Measurements from ENCODE around the gene AQP12A.

The AQP12A gene

GRCh38 chr2:240704651-240705050, 13.0 kb downstream of the AQP12A start:
- no peak overlapping the region for H3K4me3 ChIP-seq (replicated peaks; ENCODE audit: low read depth, low read length)
- no peak for DNase-seq (ENCODE audit: extremely low read depth, insufficient read length)
- no peaks in the 10 kb centered on the region; the same call in 1 of the 2 replicates for H3K27me3 ChIP-seq (replicated peaks; ENCODE audit: control insufficient read depth, insufficient read depth, low read length)
- TF ChIP-seq, protein P1, sequence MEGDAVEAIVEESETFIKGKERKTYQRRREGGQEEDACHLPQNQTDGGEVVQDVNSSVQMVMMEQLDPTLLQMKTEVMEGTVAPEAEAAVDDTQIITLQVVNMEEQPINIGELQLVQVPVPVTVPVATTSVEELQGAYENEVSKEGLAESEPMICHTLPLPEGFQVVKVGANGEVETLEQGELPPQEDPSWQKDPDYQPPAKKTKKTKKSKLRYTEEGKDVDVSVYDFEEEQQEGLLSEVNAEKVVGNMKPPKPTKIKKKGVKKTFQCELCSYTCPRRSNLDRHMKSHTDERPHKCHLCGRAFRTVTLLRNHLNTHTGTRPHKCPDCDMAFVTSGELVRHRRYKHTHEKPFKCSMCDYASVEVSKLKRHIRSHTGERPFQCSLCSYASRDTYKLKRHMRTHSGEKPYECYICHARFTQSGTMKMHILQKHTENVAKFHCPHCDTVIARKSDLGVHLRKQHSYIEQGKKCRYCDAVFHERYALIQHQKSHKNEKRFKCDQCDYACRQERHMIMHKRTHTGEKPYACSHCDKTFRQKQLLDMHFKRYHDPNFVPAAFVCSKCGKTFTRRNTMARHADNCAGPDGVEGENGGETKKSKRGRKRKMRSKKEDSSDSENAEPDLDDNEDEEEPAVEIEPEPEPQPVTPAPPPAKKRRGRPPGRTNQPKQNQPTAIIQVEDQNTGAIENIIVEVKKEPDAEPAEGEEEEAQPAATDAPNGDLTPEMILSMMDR (IDR thresholded peaks at IDR 0.05; ENCODE audit: insufficient read depth, low read length, poor library complexity, severe bottlenecking) = no peak
- no peaks in the 10 kb centered on the region for H3K36me3 ChIP-seq (ENCODE audit: control insufficient read depth, insufficient read depth, low read length)

GRCh38 chr2:240705204-240705791, 13.6 kb downstream of the AQP12A start:
- Histone ChIP-seq H3K27me3 (replicated peaks; ENCODE audit: control insufficient read depth, insufficient read depth, low read length) (peaks cover 2% of the 10 kb centered on the region; the same call in 1 of the 2 replicates), H3K4me3 (replicated peaks; ENCODE audit: low read depth, low read length) (no peak overlapping the region), H3K36me3 (ENCODE audit: control insufficient read depth, insufficient read depth, low read length) (no peaks in the 10 kb centered on the region)
- TF ChIP-seq, protein P1 (IDR thresholded peaks at IDR 0.05; ENCODE audit: insufficient read depth, low read length, poor library complexity, severe bottlenecking) = no peak
- DNase-seq (ENCODE audit: extremely low read depth, insufficient read length) = no peak

DNA sequence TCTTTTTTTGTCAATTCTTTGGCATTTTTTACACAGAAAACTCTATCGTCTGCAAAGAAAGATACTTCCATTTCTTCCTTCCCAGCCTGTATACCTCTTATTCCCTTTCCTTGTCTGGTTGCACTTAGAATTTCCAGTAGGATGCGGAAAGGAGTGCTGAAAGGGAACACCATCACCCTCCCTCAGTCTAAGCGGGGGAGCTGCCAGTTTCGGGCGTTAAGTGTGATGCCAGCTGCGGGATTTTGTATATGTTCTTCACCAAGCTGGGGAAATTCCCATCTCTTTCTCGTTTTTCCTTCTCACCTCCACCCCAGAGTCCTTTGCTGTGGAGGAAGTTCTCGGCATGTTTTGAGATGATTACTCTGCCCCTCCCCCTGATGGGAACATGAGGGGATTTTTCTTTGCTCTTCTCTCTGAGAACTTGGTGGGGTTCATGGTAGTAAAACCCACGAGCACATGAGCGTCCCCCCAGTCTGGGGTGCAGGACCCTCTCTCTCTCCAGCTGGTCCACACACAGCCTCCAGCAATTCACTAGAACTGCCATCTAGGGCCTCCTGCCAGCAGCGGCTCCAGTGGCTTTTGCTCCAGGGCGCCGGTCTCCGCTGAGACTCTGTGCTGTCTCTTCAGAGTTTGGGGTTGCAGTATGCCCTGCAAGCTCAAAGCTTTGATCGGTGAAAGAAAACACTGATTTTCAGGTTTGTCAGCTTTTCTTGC, 15.5 kb downstream of the AQP12A start:
- Histone ChIP-seq H3K4me3 (replicated peaks; ENCODE audit: low read depth, low read length) (no peak overlapping the region), H3K36me3 (ENCODE audit: control insufficient read depth, insufficient read depth, low read length) (no peaks in the 10 kb centered on the region), H3K27me3 (replicated peaks; ENCODE audit: control insufficient read depth, insufficient read depth, low read length) (peaks cover 2% of the 10 kb centered on the region; the same call in 1 of the 2 replicates)
- TF ChIP-seq, protein P1 (IDR thresholded peaks at IDR 0.05; ENCODE audit: insufficient read depth, low read length, poor library complexity, severe bottlenecking) = no peak
- DNase-seq (ENCODE audit: extremely low read depth, insufficient read length) = no peak

GRCh38 chr2:240707821-240708220, 16.2 kb downstream of the AQP12A start:
- DNase-seq (ENCODE audit: extremely low read depth, insufficient read length) = no peak
- TF ChIP-seq, protein P1 (IDR thresholded peaks at IDR 0.05; ENCODE audit: insufficient read depth, low read length, poor library complexity, severe bottlenecking) = no peak
- no peaks in the 10 kb centered on the region for H3K36me3 ChIP-seq (ENCODE audit: control insufficient read depth, insufficient read depth, low read length)
- H3K27me3 ChIP-seq (replicated peaks; ENCODE audit: control insufficient read depth, insufficient read depth, low read length) = peaks cover 2% of the 10 kb centered on the region; the same call in 1 of the 2 replicates
- no peak overlapping the region for H3K4me3 ChIP-seq (replicated peaks; ENCODE audit: low read depth, low read length)

GRCh38 chr2:240708457-240708856, 16.8 kb downstream of the AQP12A start:
- DNase-seq (ENCODE audit: extremely low read depth, insufficient read length) = no peak
- peaks cover 2% of the 10 kb centered on the region; the same call in 1 of the 2 replicates for H3K27me3 ChIP-seq (replicated peaks; ENCODE audit: control insufficient read depth, insufficient read depth, low read length)
- TF ChIP-seq, protein P1 (IDR thresholded peaks at IDR 0.05; ENCODE audit: insufficient read depth, low read length, poor library complexity, severe bottlenecking) = no peak

More at GRCh38 chr2:240708457-240708856, 16.8 kb downstream of the AQP12A start:
- no peak overlapping the region for H3K4me3 ChIP-seq (replicated peaks; ENCODE audit: low read depth, low read length)
- H3K36me3 ChIP-seq (ENCODE audit: control insufficient read depth, insufficient read depth, low read length) = no peaks in the 10 kb centered on the region

Measured in GM06990 (cell line).